Posterior cingulate gyrus (tissue), 11 donors: ENCODE data around the gene ZBTB48.

Experiments used
- DNase-seq, 10 donors: peaks; one replicate each; pipeline versions ENCODE4 v3.0.0 to v3.0.0-alpha.2; 2020 to 2021; ENCODE audit warnings: mixed read lengths in 3 of 10
- intact Hi-C: fragments of 100-400 bp; cut with DNase I; formaldehyde crosslinking; loops from one replicate; pipeline ENCODE4 v1.15.1; 2023

Gene ZBTB48

GRCh38 chr1:6602669-6603237 lies 23.0 kb downstream of the ZBTB48 start, which contains the start of gene KLHL21:
KLHL21 (minus strand) TSS chr1:6602869; CDS start chr1:6602817, 52 bp downstream.
- intact Hi-C loops, result loop anchor here (1.0 kb wide), 2 partner anchors 11 to 23 kb away; partner anchors contain the start of gene PHF13
- DNase-seq, result peak; percentile 76 to 99 (median 90)

DNA sequence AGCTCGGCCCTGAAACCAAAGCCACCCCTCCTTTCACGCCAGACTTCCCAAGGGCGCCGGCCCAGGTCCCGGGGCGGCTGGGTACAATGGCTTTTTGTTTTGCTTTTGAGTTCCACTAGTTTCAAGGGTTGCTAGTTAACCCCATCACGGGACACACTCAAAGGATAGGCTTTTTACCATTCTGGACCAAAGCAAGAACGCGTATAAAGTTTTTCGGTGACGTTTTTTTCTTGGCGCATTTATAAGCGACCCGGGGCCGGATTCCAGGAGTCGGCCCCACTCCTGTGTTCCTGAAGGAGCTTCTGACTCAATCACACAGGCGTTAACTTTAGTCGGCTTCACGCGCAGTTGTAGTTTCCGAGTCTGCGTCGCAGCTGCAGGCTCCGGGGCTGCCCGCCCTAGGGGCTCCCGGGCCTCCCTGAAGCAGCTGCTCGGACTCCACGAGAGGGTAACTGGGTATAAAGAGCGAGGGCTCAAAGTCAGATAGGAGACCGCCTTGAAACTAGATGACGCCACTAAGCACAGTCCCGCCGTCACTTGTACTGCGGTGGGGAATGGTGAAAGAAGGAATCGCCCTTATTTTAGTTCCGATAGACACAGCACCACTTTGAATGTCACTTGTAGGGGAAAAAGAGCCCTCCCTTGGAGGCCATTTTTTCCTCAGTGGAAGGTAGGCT lies 23.6 kb downstream of the ZBTB48 start:
- intact Hi-C loops, result loop anchor here (1.0 kb wide), 1 partner anchor 10 kb away; the partner anchor contains the start of gene PHF13
- peak in 8 of 10 donors; percentile 41 to 92 (median 60) for DNase-seq

GRCh38 chr1:6603915-6604558 lies 24.2 kb downstream of the ZBTB48 start:
- peak in 2 of 10 donors; percentile 46 to 55 for DNase-seq
- intact Hi-C loops, result loop anchor here (1.0 kb wide), 1 partner anchor 9 kb away; the partner anchor contains the start of gene PHF13

GRCh38 chr1:6612641-6613360 lies 33.0 kb downstream of the ZBTB48 start:
- DNase-seq, result peak in 8 of 10 donors; percentile 30 to 90 (median 51)
- intact Hi-C loops, result loop anchor here (1.0 to 10.0 kb wide), 2 partner anchors 10 to 172 kb away; partner anchors contain the start of gene CAMTA1

GRCh38 chr1:6613361-6614018 lies 33.7 kb downstream of the ZBTB48 start, which contains the start of gene PHF13:
PHF13 (plus strand) TSS chr1:6613731; CDS start chr1:6614067, 336 bp downstream.
- intact Hi-C loops, result loop anchor here (1.0 to 10.0 kb wide), 3 partner anchors 10 to 171 kb away; partner anchors contain the start of gene CAMTA1
- peak; percentile 99 to 100 (median 100) for DNase-seq

GRCh38 chr1:6614019-6614928 lies 34.5 kb downstream of the ZBTB48 start:
- intact Hi-C loops, result loop anchor here (1.0 to 10.0 kb wide), 2 partner anchors 11 to 171 kb away; partner anchors contain the start of gene CAMTA1
- peak in 5 of 10 donors; percentile 46 to 91 (median 75) for DNase-seq

GRCh38 chr1:6614929-6615785 lies 35.4 kb downstream of the ZBTB48 start:
- intact Hi-C loops, result loop anchor here (1.0 to 10.0 kb wide), 2 partner anchors 10 to 170 kb away; partner anchors contain the start of gene CAMTA1
- DNase-seq, result no peak

GRCh38 chr1:6619045-6619444 lies 39.3 kb downstream of the ZBTB48 start:
- intact Hi-C loops, result loop anchor here (10.0 kb wide), 1 partner anchor 166 kb away; the partner anchor contains the start of gene CAMTA1
- DNase-seq, result no peak

- intact Hi-C loops, result loop anchor here (10.0 kb wide), 1 partner anchor 83 kb away; the partner anchor contains the start of gene DNAJC11
Observed at GRCh38 chr1:6621429-6622391, 41.9 kb downstream of the ZBTB48 start.

DNA sequence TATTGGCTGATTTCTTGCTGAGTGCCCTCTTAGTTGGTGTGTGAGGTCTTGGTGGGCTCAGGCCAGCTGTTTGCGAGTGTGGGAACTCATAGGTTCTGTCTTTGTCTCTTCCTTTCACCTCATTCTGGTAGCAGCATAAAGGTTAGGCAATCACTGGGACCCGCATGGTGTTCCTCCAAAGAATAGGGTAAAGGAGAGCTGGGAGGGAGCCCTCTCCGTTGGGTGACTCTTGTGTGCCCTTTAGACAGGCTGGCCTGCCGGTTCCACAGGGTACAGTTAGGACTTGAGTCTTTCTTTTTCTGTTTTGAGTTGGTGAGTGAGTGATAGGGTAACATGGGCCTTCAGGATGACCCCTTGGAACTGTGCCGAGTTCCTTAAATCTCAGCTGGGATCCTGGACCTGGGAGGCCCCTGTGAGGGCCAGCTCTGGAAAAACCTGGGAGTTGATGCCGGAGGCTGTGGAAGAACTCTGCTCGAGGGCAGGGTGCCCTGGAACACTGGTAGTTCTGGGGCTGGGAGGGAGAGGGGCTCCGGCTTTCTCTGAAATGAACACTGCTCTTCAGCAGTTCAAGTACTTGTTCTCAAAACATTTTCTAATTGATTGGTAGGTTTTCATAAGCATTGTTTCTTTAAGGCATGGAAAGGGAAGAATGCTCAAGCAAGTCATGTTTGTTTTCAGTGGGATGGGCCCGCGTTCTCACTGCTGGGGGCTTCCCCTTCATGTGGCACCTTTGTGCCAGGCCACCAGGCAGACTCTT lies 42.8 kb downstream of the ZBTB48 start:
- no peak for DNase-seq
- intact Hi-C loops, result loop anchor here (10.0 kb wide), 1 partner anchor 82 kb away; the partner anchor contains the start of gene DNAJC11

More at GRCh38 chr1:6621429-6622391, 41.9 kb downstream of the ZBTB48 start:
- no peak for DNase-seq

- DNase-seq, result no peak
- intact Hi-C loops, result loop anchor here (10.0 kb wide), 1 partner anchor 81 kb away; the partner anchor contains the start of gene DNAJC11
Observed at GRCh38 chr1:6623269-6623965, 43.6 kb downstream of the ZBTB48 start.

DNA sequence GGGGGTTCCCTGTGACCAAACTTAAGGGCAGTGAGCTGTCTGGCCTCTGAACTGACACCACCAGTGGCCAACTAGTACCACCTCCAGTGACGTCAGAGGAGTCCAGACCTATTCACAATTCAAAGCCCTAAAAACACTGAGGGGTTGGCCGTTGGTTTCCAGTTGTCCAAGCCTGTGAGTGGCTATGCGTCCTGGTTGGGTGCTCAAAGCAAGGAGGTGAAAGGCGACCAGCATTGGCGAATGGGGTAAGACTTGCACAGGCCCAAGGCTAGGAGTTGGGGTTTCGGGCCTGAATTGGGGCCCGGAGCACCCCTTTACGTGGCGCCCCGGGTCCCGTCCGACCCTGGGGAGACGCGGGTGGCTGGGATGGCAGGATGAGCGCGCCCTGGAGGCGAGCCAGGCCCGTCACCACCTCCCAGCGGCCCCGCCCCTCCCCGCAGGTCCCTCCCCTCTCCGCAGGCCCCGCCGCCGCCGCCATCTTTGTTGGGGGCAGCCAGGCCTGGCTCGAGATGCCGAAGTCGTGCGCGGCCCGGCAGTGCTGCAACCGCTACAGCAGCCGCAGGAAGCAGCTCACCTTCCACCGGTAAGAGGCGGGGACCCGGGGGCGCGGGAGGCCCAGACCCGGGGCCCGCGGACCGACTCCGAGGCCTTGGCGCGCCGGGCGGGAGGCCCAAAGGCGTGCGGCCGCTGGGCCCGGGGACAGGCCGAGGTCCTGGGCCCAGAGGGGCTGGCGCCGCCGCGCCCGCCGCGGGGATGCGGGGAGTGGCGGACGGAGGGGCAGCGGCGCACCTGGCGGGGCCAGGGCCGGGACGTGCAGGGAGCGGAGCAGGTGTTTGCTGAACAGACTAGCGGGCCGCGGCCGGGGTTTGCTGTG lies 45.2 kb downstream of the ZBTB48 start, which contains the start of gene THAP3:
THAP3 (plus strand) TSS at position 159 of the 874 bp plus-strand sequence; CDS start at position 510, 351 bp downstream.
- DNase-seq, result peak; percentile 69 to 97 (median 82)
- intact Hi-C loops, result loop anchor here (1.0 to 10.0 kb wide), 3 partner anchors 11 to 80 kb away; partner anchors contain the start of genes DNAJC11 and KLHL21

DNA sequence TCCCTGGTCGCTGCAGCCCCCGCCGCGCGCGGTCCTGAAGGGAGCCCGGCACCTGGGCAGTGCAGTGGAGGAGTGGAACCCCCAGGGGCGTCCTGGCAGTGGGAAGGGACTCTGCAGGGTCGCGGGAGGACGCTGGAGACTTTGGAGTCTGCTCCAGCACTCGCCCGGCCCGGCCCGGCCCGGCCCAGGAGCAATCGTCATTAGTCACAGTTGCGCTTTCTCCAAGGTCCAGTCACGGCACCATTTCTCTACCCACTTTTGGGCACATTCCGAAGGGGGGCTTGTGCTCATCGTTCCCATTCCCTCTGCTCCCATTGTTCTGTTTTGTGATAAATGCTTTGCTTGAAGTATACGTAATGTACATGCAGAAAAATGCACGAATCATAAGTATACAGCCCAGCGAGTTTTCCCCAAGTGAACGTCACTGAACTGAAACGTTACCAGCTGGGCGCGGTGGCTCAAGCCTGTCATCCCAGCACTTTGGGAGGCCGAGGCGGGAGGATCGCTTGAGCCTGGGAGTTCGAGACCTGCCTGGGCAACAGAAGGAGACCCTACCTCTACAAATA lies 45.9 kb downstream of the ZBTB48 start:
- peak in 3 of 10 donors; percentile 30 to 83 (median 67) for DNase-seq
- intact Hi-C loops, result loop anchor here (1.0 to 10.0 kb wide), 3 partner anchors 11 to 79 kb away; partner anchors contain the start of genes DNAJC11 and KLHL21
